Measurements from ENCODE around the gene LGR6. TPM values are rescaled to one million over a fixed set of nuclear protein-coding genes. Genes with fewer than 3 reads are reported as not detected.

Gene LGR6
- total RNA-seq, 1 experiment from 2014 or later, result 0.26 TPM

DNA sequence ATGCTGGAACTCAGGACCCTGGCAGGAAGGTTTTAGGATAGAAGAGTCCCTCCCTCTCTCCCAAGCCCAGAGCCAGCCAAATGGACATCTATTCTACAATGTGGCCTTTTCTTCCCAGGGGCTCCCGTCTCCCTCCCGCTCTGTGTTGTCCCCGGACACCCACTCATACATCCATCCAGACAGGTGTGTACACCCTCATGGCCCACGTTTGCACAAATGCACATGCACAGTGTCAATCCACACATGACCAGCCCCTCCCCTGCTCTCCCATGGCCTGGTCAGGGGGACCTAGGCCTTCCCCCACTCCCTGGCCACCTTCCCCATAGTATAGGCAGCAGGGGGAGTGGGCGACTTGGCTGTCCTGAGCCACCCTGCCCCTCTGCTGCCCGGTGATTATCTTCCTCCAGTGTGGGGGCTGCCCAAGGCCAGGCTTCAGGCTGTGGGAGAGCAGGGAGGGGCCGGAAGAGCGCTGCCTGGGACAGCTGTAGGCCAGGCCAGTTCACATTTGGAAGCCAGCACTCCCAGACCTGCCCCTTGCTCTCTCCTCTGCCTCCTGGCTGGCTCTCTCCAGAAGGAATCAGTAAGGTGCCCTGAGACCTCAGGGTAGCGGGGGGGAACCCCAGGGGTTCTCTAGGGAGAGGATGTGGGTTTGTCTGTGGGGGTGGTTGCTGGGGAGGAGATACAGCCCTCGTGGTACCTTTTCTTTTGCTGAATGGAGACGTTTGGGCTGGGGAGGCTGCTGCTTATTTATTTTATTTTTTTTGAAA is 29.1 kb upstream of the LGR6 start:
- no peak overlapping the region for H3K27ac ChIP-seq (ENCODE audit: low read length)
- H3K4me2 ChIP-seq (ENCODE audit: low read length), result no peak overlapping the region
- H3K79me2 ChIP-seq (ENCODE audit: low read length), result no peaks in the 10 kb centered on the region
- TF ChIP-seq, protein P1, sequence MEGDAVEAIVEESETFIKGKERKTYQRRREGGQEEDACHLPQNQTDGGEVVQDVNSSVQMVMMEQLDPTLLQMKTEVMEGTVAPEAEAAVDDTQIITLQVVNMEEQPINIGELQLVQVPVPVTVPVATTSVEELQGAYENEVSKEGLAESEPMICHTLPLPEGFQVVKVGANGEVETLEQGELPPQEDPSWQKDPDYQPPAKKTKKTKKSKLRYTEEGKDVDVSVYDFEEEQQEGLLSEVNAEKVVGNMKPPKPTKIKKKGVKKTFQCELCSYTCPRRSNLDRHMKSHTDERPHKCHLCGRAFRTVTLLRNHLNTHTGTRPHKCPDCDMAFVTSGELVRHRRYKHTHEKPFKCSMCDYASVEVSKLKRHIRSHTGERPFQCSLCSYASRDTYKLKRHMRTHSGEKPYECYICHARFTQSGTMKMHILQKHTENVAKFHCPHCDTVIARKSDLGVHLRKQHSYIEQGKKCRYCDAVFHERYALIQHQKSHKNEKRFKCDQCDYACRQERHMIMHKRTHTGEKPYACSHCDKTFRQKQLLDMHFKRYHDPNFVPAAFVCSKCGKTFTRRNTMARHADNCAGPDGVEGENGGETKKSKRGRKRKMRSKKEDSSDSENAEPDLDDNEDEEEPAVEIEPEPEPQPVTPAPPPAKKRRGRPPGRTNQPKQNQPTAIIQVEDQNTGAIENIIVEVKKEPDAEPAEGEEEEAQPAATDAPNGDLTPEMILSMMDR (conservative IDR thresholded peaks at IDR 0.05; ENCODE audit: low read depth, low read length), result no peak
- TF ChIP-seq EZH2phosphoT487 (IDR thresholded peaks at IDR 0.05; ENCODE audit: borderline replicate concordance, low read length), result no peak
- no peak for TF ChIP-seq EZH2 (IDR thresholded peaks at IDR 0.05; ENCODE audit: low read length, unreplicated experiment)
- H3K27me3 ChIP-seq (ENCODE audit: low read length), result no peaks in the 10 kb centered on the region
- H3K9me3 ChIP-seq (ENCODE audit: low read length), result no peaks in the 10 kb centered on the region
- no TSS peak for BruUV-seq (replicated peaks)
- no peak overlapping the region for H3K9ac ChIP-seq (ENCODE audit: low read length)
- H3F3A ChIP-seq (ENCODE audit: low read length, unreplicated experiment), result no peaks in the 10 kb centered on the region
- H2AFZ ChIP-seq (ENCODE audit: low read length), result no peak overlapping the region
- no peak overlapping the region for H3K4me3 ChIP-seq (ENCODE audit: low read length)
- no peaks in the 10 kb centered on the region for H4K20me1 ChIP-seq (ENCODE audit: low read length)
- no peaks in the 10 kb centered on the region for H3K4me1 ChIP-seq (ENCODE audit: insufficient read depth, low read length)
- CTCF ChIA-PET, result no interaction called here
- H3K36me3 ChIP-seq (ENCODE audit: low read depth, low read length), result no peaks in the 10 kb centered on the region
- DNase-seq (no peak), ATAC-seq (no peak)
- POLR2A ChIA-PET (ENCODE audit: unreplicated experiment), result no interaction called here
- intact Hi-C loops (cut with micrococcal nuclease), result no loop called here
- no peaks in the 10 kb centered on the region for H3K9me2 ChIP-seq (replicated peaks; ENCODE audit: low read length)

DNA sequence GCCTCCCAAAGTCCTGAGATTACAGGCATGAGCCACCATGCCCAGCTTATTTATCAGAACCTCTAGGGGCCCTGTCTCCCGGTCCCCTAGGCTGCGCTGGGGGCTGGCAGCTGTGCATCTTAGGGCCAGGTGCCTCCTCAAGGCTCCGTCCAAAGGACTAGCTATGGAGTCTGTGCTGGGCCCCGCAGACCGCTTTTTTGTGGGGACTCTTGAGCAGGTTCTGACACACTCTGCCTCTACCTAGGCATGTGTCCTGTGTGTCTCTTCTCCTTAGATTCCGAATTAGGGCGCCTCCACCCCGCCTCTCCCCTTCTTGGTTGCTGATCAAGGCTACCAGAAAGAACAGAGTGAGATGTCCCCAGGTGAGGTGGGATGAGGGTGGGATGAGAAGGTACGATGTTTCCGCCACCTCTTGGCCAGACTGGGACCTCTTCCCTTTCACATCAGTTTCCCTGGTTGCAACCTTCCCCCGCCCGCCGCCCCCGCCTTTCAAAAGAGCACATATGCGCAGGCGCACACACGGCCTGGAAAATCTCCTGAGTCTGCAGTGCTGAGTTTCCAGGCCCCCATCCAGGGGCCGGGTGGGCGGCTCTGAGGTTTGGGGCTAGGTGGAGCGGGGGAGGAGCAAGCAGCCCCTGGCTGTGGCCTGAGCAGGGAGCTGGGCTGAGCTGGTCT is 28.2 kb upstream of the LGR6 start:
- DNase-seq (no peak), ATAC-seq (no peak)
- ChIA-PET CTCF (no interaction called here), POLR2A (ENCODE audit: unreplicated experiment) (no interaction called here)
- BruUV-seq (replicated peaks), result no TSS peak
- TF ChIP-seq, protein P1 (conservative IDR thresholded peaks at IDR 0.05; ENCODE audit: low read depth, low read length), result no peak
- TF ChIP-seq EZH2 (IDR thresholded peaks at IDR 0.05; ENCODE audit: low read length, unreplicated experiment) (no peak), EZH2phosphoT487 (IDR thresholded peaks at IDR 0.05; ENCODE audit: borderline replicate concordance, low read length) (no peak)
- H3K9ac ChIP-seq (ENCODE audit: low read length), result no peak overlapping the region
- H3K79me2 ChIP-seq (ENCODE audit: low read length), result no peaks in the 10 kb centered on the region
- H3K4me2 ChIP-seq (ENCODE audit: low read length), result no peak overlapping the region
- intact Hi-C loops (cut with micrococcal nuclease), result no loop called here
- H3K9me3 ChIP-seq (ENCODE audit: low read length), result no peaks in the 10 kb centered on the region
- H3F3A ChIP-seq (ENCODE audit: low read length, unreplicated experiment), result no peaks in the 10 kb centered on the region
- H3K27ac ChIP-seq (ENCODE audit: low read length), result no peak overlapping the region
- no peak overlapping the region for H2AFZ ChIP-seq (ENCODE audit: low read length)
- H3K4me3 ChIP-seq (ENCODE audit: low read length), result no peak overlapping the region
- no peaks in the 10 kb centered on the region for H3K36me3 ChIP-seq (ENCODE audit: low read depth, low read length)
- H3K4me1 ChIP-seq (ENCODE audit: insufficient read depth, low read length), result no peaks in the 10 kb centered on the region
- H3K27me3 ChIP-seq (ENCODE audit: low read length), result no peaks in the 10 kb centered on the region
- no peaks in the 10 kb centered on the region for H4K20me1 ChIP-seq (ENCODE audit: low read length)
- no peaks in the 10 kb centered on the region for H3K9me2 ChIP-seq (replicated peaks; ENCODE audit: low read length)

Data from PC-3 (cell line).